Activated CD4-positive, alpha-beta memory T cell treated with anti-CD3 and anti-CD28 coated beads for 36 hours (primary cell): ENCODE measurements around the gene TNC. TPM values are rescaled to one million over a fixed set of nuclear protein-coding genes. Genes with fewer than 3 reads are reported as not detected.
"Not testable (repeated sequence)": the region's sequence is repeated elsewhere in the genome, so short reads cannot be mapped to it uniquely, and the experiment has no call there.

ENCODE experiments used
- CTCF ChIA-PET: fragments of 350-600 bp; sonication (Branson Sonifier 250); formaldehyde crosslinking; loops from one replicate; lab custom pipeline; 2021; ENCODE audit warnings: antibody characterized with exemption, inconsistent platforms; lab: Charles Lee
- POLR2A ChIA-PET: fragments of 350-600 bp; sonication (Branson Sonifier 250); formaldehyde crosslinking; loops from one replicate; lab custom pipeline; 2021; ENCODE audit warnings: antibody characterized with exemption; lab: Charles Lee
- DNase-seq: peaks from one replicate; pipeline ENCODE4 v3.0.0-alpha.2; 2020
- H3K27ac Mint-ChIP-seq: one replicate; pipeline ENCODE4 v1.8.0; 2021; ENCODE audit warnings: mixed read lengths
- H3K27me3 Mint-ChIP-seq: one replicate; pipeline ENCODE4 v1.8.0; 2021; ENCODE audit warnings: mixed read lengths
- H3K36me3 Mint-ChIP-seq: one replicate; pipeline ENCODE4 v1.8.0; 2021; ENCODE audit warnings: mixed read lengths
- H3K4me1 Mint-ChIP-seq: one replicate; pipeline ENCODE4 v1.8.0; 2021; ENCODE audit warnings: low read depth, mixed read lengths
- H3K4me3 Mint-ChIP-seq: one replicate; pipeline ENCODE4 v1.8.0; 2021; ENCODE audit warnings: mild to moderate bottlenecking, mixed read lengths
- H3K9me3 Mint-ChIP-seq: one replicate; pipeline ENCODE4 v1.8.0; 2021; ENCODE audit warnings: mixed read lengths
- intact Hi-C: fragments of 100-400 bp; cut with micrococcal nuclease; formaldehyde crosslinking; loops from one replicate; pipeline ENCODE4 v1.15.1; 2023
- total RNA-seq, 2 experiments: library from RNA; stranded (reverse); gene quantifications; one replicate each; pipeline ENCODE4 v1.2.3, GENCODE V29; 2021

TNC gene
- total RNA-seq, 2 experiments from 2014 or later, result 0.52 to 1.2 TPM

DNA sequence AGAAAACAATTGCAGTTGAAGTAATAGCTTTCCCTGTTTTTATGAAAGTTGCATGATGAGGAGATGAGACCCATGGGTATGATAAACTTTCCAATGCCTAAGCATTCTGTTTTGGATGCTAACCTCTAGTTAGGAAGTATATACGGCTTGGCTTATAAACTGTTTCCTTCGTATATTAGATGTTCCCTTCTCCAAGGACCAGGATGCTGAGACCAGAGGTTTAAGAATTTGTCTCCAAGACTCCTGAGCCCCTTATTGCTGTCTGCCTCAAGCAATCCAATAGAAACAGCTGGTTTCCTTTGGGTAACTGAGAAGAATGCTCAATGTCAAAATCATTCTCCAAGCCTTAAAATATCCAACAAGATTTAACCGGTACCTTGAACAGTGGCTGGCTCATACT, 12.2 kb upstream of the TNC start:
- H3K4me3 Mint-ChIP-seq, result no peak overlapping the region
- CTCF ChIA-PET, result no interaction called here
- H3K27me3 Mint-ChIP-seq, result peaks cover 16% of the 10 kb centered on the region

DNA sequence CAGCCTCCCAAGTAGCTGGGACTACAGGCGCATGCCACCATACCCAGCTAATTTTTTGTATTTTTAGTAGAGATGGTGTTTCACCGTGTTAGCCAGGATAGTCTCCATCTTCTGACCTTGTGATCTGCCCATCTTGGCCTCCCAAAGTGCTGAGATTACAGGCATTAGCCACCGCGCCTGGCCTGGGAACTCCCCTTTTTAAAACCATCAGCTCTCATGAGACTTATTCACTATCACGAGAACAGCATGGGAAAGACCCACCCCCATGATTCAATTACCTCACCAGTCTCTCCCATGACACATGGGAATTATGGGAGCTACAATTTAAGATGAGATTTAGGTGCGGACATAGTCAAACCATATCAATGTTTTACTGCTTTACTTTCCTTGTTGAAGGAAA, 10.8 kb upstream of the TNC start:
- H3K9me3 Mint-ChIP-seq, DNase-seq, H3K4me1 Mint-ChIP-seq, H3K36me3 Mint-ChIP-seq, intact Hi-C loops, CTCF ChIA-PET, POLR2A ChIA-PET, H3K27ac Mint-ChIP-seq, H3K4me3 Mint-ChIP-seq: not testable (repeated sequence)
- H3K27me3 Mint-ChIP-seq, result peaks cover 13% of the 10 kb centered on the region

More for the DNA sequence above, 12.2 kb upstream of the TNC start:
- peaks cover 3% of the 10 kb centered on the region for H3K9me3 Mint-ChIP-seq
- intact Hi-C loops, result no loop called here
- H3K27ac Mint-ChIP-seq, result no peak overlapping the region
- POLR2A ChIA-PET, result no interaction called here
- no peaks in the 10 kb centered on the region for H3K4me1 Mint-ChIP-seq
- H3K36me3 Mint-ChIP-seq, result peaks cover 2% of the 10 kb centered on the region
- DNase-seq, result no peak

GRCh38 chr9:115127191-115127817, 9.3 kb upstream of the TNC start:
- CTCF ChIA-PET, result no interaction called here
- peaks cover 20% of the 10 kb centered on the region for H3K27me3 Mint-ChIP-seq
- peaks cover 4% of the 10 kb centered on the region for H3K9me3 Mint-ChIP-seq
- no peaks in the 10 kb centered on the region for H3K4me1 Mint-ChIP-seq
- no peak overlapping the region for H3K27ac Mint-ChIP-seq
- POLR2A ChIA-PET, result no interaction called here
- intact Hi-C loops, result no loop called here
- no peak for DNase-seq
- no peak overlapping the region for H3K4me3 Mint-ChIP-seq
- peaks cover 2% of the 10 kb centered on the region for H3K36me3 Mint-ChIP-seq

GRCh38 chr9:115126404-115126803, 8.4 kb upstream of the TNC start:
- Mint-ChIP-seq H3K4me3 (no peak overlapping the region), H3K36me3 (peaks cover 2% of the 10 kb centered on the region), H3K27ac (no peak overlapping the region), H3K27me3 (peaks cover 25% of the 10 kb centered on the region), H3K9me3 (peaks cover 4% of the 10 kb centered on the region), H3K4me1 (no peaks in the 10 kb centered on the region)
- intact Hi-C loops, result no loop called here
- POLR2A ChIA-PET, result no interaction called here
- no peak for DNase-seq
- CTCF ChIA-PET, result interaction anchor here (1.0 kb wide), 1 partner anchor 14 kb away, joined by 3 read pairs; no protein-coding TSS in a partner anchor

DNA sequence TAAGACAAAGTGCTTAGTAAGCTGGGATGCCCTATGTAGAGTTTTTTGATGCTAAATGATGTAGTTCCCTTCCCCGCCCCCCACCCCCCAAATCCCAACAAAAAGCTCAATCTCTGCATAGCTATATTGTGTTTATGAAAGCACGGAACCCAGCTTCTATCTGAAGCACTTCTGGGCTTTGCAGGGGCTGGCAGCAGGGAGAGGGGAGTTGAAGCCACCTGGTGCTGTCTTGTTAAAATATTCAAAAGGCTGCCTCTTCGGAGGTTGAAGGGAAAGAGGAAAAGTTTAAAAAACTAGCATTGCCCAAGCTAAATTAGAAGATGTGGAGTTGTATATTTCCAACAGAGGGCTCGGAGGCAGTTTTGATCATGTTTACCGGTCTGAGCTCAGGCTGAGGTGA, 5.0 kb upstream of the TNC start:
- intact Hi-C loops, result no loop called here
- Mint-ChIP-seq H3K27ac (no peak overlapping the region), H3K27me3 (peaks cover 45% of the 10 kb centered on the region), H3K4me3 (no peak overlapping the region), H3K9me3 (peaks cover 4% of the 10 kb centered on the region), H3K4me1 (peaks cover 3% of the 10 kb centered on the region), H3K36me3 (peaks cover 2% of the 10 kb centered on the region)
- no peak for DNase-seq
- ChIA-PET POLR2A (no interaction called here), CTCF (no interaction called here)

- DNase-seq, result no peak
- ChIA-PET CTCF (no interaction called here), POLR2A (no interaction called here)
- Mint-ChIP-seq H3K9me3 (peaks cover 4% of the 10 kb centered on the region), H3K4me1 (peaks cover 5% of the 10 kb centered on the region), H3K36me3 (peaks cover 2% of the 10 kb centered on the region), H3K27me3 (peaks cover 58% of the 10 kb centered on the region), H3K27ac (no peak overlapping the region), H3K4me3 (no peak overlapping the region)
- intact Hi-C loops, result no loop called here
These were observed 3.2 kb upstream of the TNC start for GRCh38 chr9:115121181-115121580.

- Mint-ChIP-seq H3K36me3 (no peaks in the 10 kb centered on the region), H3K27me3 (peaks cover 73% of the 10 kb centered on the region), H3K4me1 (peaks cover 5% of the 10 kb centered on the region), H3K9me3 (no peaks in the 10 kb centered on the region), H3K27ac (no peak overlapping the region), H3K4me3 (no peak overlapping the region)
- intact Hi-C loops, result no loop called here
- CTCF ChIA-PET, result no interaction called here
- POLR2A ChIA-PET, result no interaction called here
- DNase-seq, result peak; percentile 9
These were observed 892 bp upstream of the TNC start for GRCh38 chr9:115118879-115119218.

DNA sequence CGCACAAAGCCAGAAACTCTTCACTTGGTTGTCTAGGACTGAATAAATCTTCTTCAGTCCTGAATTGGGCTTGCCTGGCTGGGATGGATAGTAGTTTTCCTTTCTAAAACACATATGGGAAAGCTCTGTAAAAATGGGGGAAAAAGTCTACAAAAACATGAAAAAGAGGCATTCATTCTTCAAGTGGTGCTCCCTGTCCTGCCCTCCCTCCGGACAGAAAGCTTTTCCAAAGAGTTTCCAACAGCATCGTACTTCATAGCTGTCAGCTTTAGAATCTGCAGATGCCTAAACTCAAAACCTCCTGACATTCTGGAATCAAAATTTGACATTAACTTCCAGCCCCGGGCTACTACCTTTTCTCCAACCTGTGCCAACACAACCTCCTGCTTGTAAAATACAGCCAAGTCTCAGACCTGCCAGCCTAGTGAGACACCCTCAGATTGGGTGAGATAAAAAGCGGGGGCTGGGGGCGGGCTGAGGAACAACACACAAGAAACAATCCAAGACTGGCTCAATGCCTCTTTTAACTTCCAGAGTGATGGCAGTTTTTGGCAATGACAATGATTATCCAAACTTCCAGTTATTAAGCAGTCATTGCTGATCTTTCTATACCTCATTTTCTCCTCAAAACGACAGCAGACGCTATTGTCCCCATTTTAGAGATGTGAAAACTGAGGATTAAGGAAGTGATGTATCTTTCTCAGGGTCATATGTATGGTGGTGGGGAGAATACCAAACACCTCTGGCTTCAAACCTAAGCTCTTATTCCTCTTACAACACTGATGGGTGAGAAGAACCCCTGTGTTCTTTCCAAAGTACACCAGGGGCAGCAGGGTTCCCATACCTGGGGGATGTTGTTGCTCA, 1.3 kb downstream of the TNC start:
- no peak for DNase-seq
- Mint-ChIP-seq H3K4me3 (no peak overlapping the region), H3K4me1 (peaks cover 5% of the 10 kb centered on the region), H3K36me3 (no peaks in the 10 kb centered on the region), H3K9me3 (no peaks in the 10 kb centered on the region), H3K27me3 (peaks cover 72% of the 10 kb centered on the region), H3K27ac (no peak overlapping the region)
- CTCF ChIA-PET, result no interaction called here
- intact Hi-C loops, result no loop called here
- POLR2A ChIA-PET, result no interaction called here

- ChIA-PET CTCF (no interaction called here), POLR2A (no interaction called here)
- Mint-ChIP-seq H3K4me3 (no peak overlapping the region), H3K9me3 (no peaks in the 10 kb centered on the region), H3K4me1 (peaks cover 5% of the 10 kb centered on the region), H3K27me3 (peaks cover 68% of the 10 kb centered on the region), H3K36me3 (no peaks in the 10 kb centered on the region), H3K27ac (no peak overlapping the region)
- no peak for DNase-seq
- intact Hi-C loops, result no loop called here
These were observed 2.0 kb downstream of the TNC start for GRCh38 chr9:115115924-115116323.

- peaks cover 5% of the 10 kb centered on the region for H3K4me1 Mint-ChIP-seq
- no peaks in the 10 kb centered on the region for H3K9me3 Mint-ChIP-seq
- DNase-seq, result no peak
- H3K4me3 Mint-ChIP-seq, result no peak overlapping the region
- H3K27me3 Mint-ChIP-seq, result peaks cover 62% of the 10 kb centered on the region
- H3K27ac Mint-ChIP-seq, result no peak overlapping the region
- H3K36me3 Mint-ChIP-seq, result no peaks in the 10 kb centered on the region
- ChIA-PET POLR2A (no interaction called here), CTCF (no interaction called here)
- intact Hi-C loops, result no loop called here
These were observed 2.7 kb downstream of the TNC start for GRCh38 chr9:115115117-115115880.

- Mint-ChIP-seq H3K36me3 (no peaks in the 10 kb centered on the region), H3K27me3 (peaks cover 56% of the 10 kb centered on the region), H3K27ac (no peak overlapping the region), H3K4me1 (peaks cover 5% of the 10 kb centered on the region), H3K4me3 (no peak overlapping the region), H3K9me3 (no peaks in the 10 kb centered on the region)
- ChIA-PET POLR2A (no interaction called here), CTCF (no interaction called here)
- no peak for DNase-seq
- intact Hi-C loops, result no loop called here
These were observed 3.4 kb downstream of the TNC start for GRCh38 chr9:115114546-115114945.

- Mint-ChIP-seq H3K9me3 (no peaks in the 10 kb centered on the region), H3K27ac (no peak overlapping the region), H3K36me3 (no peaks in the 10 kb centered on the region), H3K27me3 (peaks cover 53% of the 10 kb centered on the region), H3K4me3 (no peak overlapping the region), H3K4me1 (peaks cover 5% of the 10 kb centered on the region)
- intact Hi-C loops, result no loop called here
- no peak for DNase-seq
- ChIA-PET POLR2A (no interaction called here), CTCF (no interaction called here)
These were observed 3.9 kb downstream of the TNC start for GRCh38 chr9:115114084-115114483.
